HepG2 (cell line): Measurements from ENCODE around the gene INHA. TPM values are rescaled to one million over a fixed set of nuclear protein-coding genes. Genes with fewer than 3 reads are reported as not detected.

Experiments used
- ETS1 ChIP-seq: sonication (generic); formaldehyde crosslinking; IDR thresholded peaks from 2 replicates; pipeline ENCODE4 v1.4.0; 2020; ENCODE audit warnings: missing genetic modification reagents
- HMGXB4 ChIP-seq, 2 experiments: sonication (generic) in 1 of 2; formaldehyde crosslinking in 1 of 2; IDR thresholded peaks; 2 replicates each; pipeline versions ENCODE4 v1.4.0 to v1.6.1; 2018 to 2020; ENCODE audit warnings: missing genetic modification reagents in 2 of 2, borderline replicate concordance in 1 of 2, low read depth in 1 of 2, mild to moderate bottlenecking in 1 of 2, missing biosample characterization in 1 of 2
- IRF2 ChIP-seq: IDR thresholded peaks from 2 replicates; pipeline ENCODE4 v1.6.1; 2018; ENCODE audit warnings: missing genetic modification reagents, missing compliant biosample characterization
- KDM3A ChIP-seq: IDR thresholded peaks from 2 replicates; pipeline ENCODE4 v1.6.1; 2018; ENCODE audit warnings: low read depth, missing compliant biosample characterization
- MTF2 ChIP-seq: sonication (generic); formaldehyde crosslinking; IDR thresholded peaks from 2 replicates; pipeline ENCODE4 v1.5.0; 2020; ENCODE audit warnings: missing genetic modification reagents, borderline replicate concordance
- MYC ChIP-seq: sonication (generic); formaldehyde crosslinking; IDR thresholded peaks from 2 replicates; pipeline ENCODE4 v1.9.0; 2021; ENCODE audit warnings: missing genetic modification reagents, borderline replicate concordance
- PAX8 ChIP-seq: sonication (generic); formaldehyde crosslinking; IDR thresholded peaks from 2 replicates; pipeline ENCODE4 v1.8.0; 2022; ENCODE audit warnings: mild to moderate bottlenecking, missing genetic modification reagents, borderline replicate concordance
- RAD21 ChIP-seq: fragments of 450-650 bp; formaldehyde crosslinking; IDR thresholded peaks from 2 replicates; pipeline ENCODE4 v1.5.0; 2020; ENCODE audit warnings: mild to moderate bottlenecking
- THAP11 ChIP-seq: IDR thresholded peaks from 2 replicates; pipeline ENCODE4 v1.6.1; 2016; ENCODE audit warnings: missing biosample characterization, missing genetic modification reagents
- TRAFD1 ChIP-seq: sonication (generic); formaldehyde crosslinking; IDR thresholded peaks from 2 replicates; pipeline ENCODE4 v1.5.1; 2020; ENCODE audit warnings: missing genetic modification reagents, mild to moderate bottlenecking, borderline replicate concordance
- ZNF292 ChIP-seq: sonication (generic); formaldehyde crosslinking; IDR thresholded peaks from 2 replicates; pipeline ENCODE4 v1.8.1; 2022; ENCODE audit warnings: mild to moderate bottlenecking, low read depth, missing genetic modification reagents, borderline replicate concordance
- ZNF567 ChIP-seq: sonication (generic); formaldehyde crosslinking; IDR thresholded peaks from 2 replicates; pipeline ENCODE4 v1.8.1; 2023; ENCODE audit warnings: mild to moderate bottlenecking, missing genetic modification reagents, borderline replicate concordance
- ZNF598 ChIP-seq: sonication (generic); formaldehyde crosslinking; IDR thresholded peaks from 2 replicates; pipeline ENCODE4 v1.5.1; 2020; ENCODE audit warnings: mild to moderate bottlenecking, missing genetic modification reagents, borderline replicate concordance
- ZNF619 ChIP-seq: sonication (generic); formaldehyde crosslinking; IDR thresholded peaks from 2 replicates; pipeline ENCODE4 v1.4.0; 2020; ENCODE audit warnings: mild to moderate bottlenecking, missing genetic modification reagents
- ZNF782 ChIP-seq: sonication (generic); formaldehyde crosslinking; IDR thresholded peaks from 2 replicates; pipeline ENCODE4 v1.4.0; 2020; ENCODE audit warnings: missing genetic modification reagents, mild to moderate bottlenecking, borderline replicate concordance
- polyA plus RNA-seq, 8 experiments: library from polyadenylated mRNA; depleted of rRNA in 3 of 8; stranded (reverse) in 7 of 8; unstranded in 1 of 8; fragments of >200 nt; fragmentation: Illumina TruSeq in 4 of 8; extraction: Trizol in 4 of 8; gene quantifications; 2 replicates each; pipeline versions ENCODE4 v1.2.1 to v1.2.3, GENCODE V29; 2011 to 2016; ENCODE audit warnings: low read depth in 4 of 8, missing spikeins in 1 of 8, mixed read lengths in 1 of 8; ENCODE audit not compliant: insufficient read depth in 1 of 8
- total RNA-seq, 5 experiments: library from RNA; depleted of rRNA; stranded (reverse); fragments of >200 nt; fragmentation: Illumina TruSeq; extraction: Trizol; gene quantifications; 2 replicates each; pipeline ENCODE4 v1.2.3, GENCODE V29; 2016; ENCODE audit warnings: low read depth in 1 of 5
- TF ChIP-seq, protein P1 (sequence below): IDR thresholded peaks from 2 replicates; pipeline ENCODE4 v1.6.1; 2018; ENCODE audit warnings: missing genetic modification reagents, mild to moderate bottlenecking, missing compliant biosample characterization
- TF ChIP-seq, protein P2 (sequence below): sonication (generic); formaldehyde crosslinking; IDR thresholded peaks from 2 replicates; pipeline ENCODE4 v1.5.0; 2020; ENCODE audit warnings: mild to moderate bottlenecking, missing genetic modification reagents, moderate library complexity

Gene INHA
- total and polyA plus RNA-seq, 2 of the 13 experiments (the other 11 are each of a cell fraction or from before 2014, with no cell fraction given), result 4.1 to 15.2 TPM

GRCh38 chr2:219530048-219530963 lies 41.8 kb upstream of the INHA start (continued):
- TF ChIP-seq TRAFD1 (peak; percentile 73; the same call in 1 of the 2 replicates), MYC (CRISPR knock-in tag) (peak; percentile 54; the same call in 1 of the 2 replicates), ZNF567 (CRISPR knock-in tag) (peak; percentile 57; the same call in 1 of the 2 replicates), HMGXB4 (CRISPR knock-in tag; IDR thresholded peaks at IDR 0.05; ENCODE audit: borderline replicate concordance in 1 of 2, low read depth in 1 of 2) (peak; percentile 57 to 71; a peak in 2 of 4 replicates), ZNF598 (CRISPR knock-in tag) (peak; percentile 76; the same call in 1 of the 2 replicates), IRF2 (CRISPR knock-in tag) (peak; percentile 49; the same call in 1 of the 2 replicates), THAP11 (peak; percentile 62), ZNF292 (CRISPR knock-in tag) (peak; percentile 22; the same call in 1 of the 2 replicates), ETS1 (CRISPR knock-in tag) (no peak), ZNF782 (peak; percentile 69; the same call in 1 of the 2 replicates), KDM3A (0 out of 2 replicates have a peak, but pooled peaks have one; percentile 74), RAD21 (peak; percentile 100), MTF2 (CRISPR knock-in tag) (peak; percentile 86; the same call in 1 of the 2 replicates), ZNF619 (CRISPR knock-in tag) (peak; percentile 78; the same call in 1 of the 2 replicates), PAX8 (CRISPR knock-in tag) (0 out of 2 replicates have a peak, but pooled peaks have one; percentile 75)
- TF ChIP-seq, protein P1, sequence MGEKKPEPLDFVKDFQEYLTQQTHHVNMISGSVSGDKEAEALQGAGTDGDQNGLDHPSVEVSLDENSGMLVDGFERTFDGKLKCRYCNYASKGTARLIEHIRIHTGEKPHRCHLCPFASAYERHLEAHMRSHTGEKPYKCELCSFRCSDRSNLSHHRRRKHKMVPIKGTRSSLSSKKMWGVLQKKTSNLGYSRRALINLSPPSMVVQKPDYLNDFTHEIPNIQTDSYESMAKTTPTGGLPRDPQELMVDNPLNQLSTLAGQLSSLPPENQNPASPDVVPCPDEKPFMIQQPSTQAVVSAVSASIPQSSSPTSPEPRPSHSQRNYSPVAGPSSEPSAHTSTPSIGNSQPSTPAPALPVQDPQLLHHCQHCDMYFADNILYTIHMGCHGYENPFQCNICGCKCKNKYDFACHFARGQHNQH, result peak; percentile 57; the same call in 1 of the 2 replicates
- TF ChIP-seq, protein P2, sequence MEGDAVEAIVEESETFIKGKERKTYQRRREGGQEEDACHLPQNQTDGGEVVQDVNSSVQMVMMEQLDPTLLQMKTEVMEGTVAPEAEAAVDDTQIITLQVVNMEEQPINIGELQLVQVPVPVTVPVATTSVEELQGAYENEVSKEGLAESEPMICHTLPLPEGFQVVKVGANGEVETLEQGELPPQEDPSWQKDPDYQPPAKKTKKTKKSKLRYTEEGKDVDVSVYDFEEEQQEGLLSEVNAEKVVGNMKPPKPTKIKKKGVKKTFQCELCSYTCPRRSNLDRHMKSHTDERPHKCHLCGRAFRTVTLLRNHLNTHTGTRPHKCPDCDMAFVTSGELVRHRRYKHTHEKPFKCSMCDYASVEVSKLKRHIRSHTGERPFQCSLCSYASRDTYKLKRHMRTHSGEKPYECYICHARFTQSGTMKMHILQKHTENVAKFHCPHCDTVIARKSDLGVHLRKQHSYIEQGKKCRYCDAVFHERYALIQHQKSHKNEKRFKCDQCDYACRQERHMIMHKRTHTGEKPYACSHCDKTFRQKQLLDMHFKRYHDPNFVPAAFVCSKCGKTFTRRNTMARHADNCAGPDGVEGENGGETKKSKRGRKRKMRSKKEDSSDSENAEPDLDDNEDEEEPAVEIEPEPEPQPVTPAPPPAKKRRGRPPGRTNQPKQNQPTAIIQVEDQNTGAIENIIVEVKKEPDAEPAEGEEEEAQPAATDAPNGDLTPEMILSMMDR (CRISPR knock-in tag), result peak; percentile 99
